ENCODE measurements around the gene SSTR4.

DNA sequence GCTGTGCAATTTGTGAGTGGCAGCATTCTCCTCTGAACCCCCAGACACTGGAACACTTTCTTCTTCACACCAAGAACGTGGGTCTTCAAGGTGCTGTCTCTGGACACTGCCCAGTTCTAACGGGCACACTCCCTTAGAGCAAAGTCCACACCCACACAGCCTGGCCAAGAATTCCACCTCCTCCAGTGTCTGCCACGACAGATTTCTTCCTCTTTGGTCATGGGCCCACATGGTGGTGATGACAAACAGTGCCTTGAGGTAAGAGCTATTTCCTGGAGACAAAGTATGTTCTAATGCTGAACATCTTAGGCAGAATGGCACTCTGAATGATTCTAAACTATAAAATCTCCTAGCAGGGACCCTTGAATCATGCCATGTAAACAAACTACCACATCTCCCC lies 25.5 kb upstream of the SSTR4 start:
- TF ChIP-seq, protein P1, sequence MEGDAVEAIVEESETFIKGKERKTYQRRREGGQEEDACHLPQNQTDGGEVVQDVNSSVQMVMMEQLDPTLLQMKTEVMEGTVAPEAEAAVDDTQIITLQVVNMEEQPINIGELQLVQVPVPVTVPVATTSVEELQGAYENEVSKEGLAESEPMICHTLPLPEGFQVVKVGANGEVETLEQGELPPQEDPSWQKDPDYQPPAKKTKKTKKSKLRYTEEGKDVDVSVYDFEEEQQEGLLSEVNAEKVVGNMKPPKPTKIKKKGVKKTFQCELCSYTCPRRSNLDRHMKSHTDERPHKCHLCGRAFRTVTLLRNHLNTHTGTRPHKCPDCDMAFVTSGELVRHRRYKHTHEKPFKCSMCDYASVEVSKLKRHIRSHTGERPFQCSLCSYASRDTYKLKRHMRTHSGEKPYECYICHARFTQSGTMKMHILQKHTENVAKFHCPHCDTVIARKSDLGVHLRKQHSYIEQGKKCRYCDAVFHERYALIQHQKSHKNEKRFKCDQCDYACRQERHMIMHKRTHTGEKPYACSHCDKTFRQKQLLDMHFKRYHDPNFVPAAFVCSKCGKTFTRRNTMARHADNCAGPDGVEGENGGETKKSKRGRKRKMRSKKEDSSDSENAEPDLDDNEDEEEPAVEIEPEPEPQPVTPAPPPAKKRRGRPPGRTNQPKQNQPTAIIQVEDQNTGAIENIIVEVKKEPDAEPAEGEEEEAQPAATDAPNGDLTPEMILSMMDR (IDR thresholded peaks at IDR 0.05), result no peak
- TF ChIP-seq POLR2A (IDR thresholded peaks at IDR 0.05), result no peak
